NCI-H187 (cell line): Measurements from ENCODE around the gene ANKRD42.
"Not testable (repeated sequence)": the region's sequence is repeated elsewhere in the genome, so short reads cannot be mapped to it uniquely, and the experiment has no call there.

Source experiments
- DNase-seq, 2 experiments: peaks; one replicate each; lab custom pipeline; 2025; lab: John Stamatoyannopoulos, UW

ANKRD42 gene

DNA sequence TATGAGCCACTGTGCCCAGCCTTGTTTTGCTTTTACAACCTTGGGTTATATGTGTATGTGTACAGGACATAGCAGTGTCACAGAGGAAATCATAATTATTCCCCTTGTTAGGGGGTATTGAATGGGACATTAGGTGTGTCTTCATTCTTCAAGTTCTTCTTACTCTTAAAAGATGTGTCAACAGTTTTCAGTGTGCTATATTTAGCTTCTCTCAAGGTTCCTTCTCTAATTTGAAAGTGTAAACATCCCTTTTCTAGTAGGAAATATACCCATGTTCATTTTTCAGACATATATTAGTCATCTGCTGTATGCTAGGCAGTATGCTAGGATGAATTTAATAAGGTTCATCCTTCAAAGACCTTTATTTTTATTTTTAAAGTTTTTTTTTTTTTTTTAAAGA, 19.5 kb upstream of the ANKRD42 start:
- DNase-seq: no peak

GRCh38 chr11:83175815-83176214, 17.7 kb upstream of the ANKRD42 start:
- no peak for DNase-seq

DNA sequence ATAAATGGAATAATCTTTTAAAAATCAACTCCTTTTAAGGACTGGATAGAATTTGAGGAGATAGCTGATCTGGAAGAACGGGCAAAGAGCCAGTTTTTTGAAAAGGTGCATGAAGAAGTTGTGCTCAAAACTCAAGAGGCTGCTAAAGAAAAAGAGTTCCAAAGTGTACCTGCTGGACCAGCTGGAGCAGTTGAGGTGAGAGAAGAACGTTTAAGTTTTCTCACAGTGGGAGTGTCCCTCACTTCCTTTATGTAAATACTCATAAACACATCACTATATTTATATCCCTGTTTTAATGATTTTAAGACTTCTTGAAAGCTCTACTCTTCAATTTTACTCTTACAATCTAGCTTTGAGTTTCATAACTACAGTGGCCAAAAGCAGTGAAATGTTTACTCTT, 11.7 kb upstream of the ANKRD42 start:
- no peak for DNase-seq

- no peak for DNase-seq
Observed at GRCh38 chr11:83185767-83186166, 7.7 kb upstream of the ANKRD42 start.

GRCh38 chr11:83187465-83187864, 6.0 kb upstream of the ANKRD42 start:
- DNase-seq: no peak

GRCh38 chr11:83191491-83191890, 2.0 kb upstream of the ANKRD42 start:
- no peak for DNase-seq

DNA sequence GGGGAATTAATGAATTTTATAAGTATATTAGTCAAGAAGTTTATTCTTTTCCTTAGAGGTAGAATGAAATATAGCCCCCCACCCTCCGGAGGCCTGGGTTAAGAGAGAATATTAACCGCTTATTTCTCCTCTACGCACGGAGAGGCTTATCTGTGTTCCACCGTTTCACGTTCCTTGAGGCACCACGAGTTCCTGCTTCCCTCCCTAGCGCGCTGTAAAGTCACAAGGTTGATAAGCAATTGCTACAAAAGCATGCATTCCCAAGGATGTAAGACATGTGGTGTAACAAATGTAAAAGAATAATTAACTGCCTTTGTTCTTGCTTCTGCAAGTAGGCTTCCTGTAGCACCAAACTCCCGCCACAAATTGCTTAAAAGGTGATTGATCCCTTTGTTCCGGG, 1.5 kb upstream of the ANKRD42 start:
- DNase-seq: no peak

DNA sequence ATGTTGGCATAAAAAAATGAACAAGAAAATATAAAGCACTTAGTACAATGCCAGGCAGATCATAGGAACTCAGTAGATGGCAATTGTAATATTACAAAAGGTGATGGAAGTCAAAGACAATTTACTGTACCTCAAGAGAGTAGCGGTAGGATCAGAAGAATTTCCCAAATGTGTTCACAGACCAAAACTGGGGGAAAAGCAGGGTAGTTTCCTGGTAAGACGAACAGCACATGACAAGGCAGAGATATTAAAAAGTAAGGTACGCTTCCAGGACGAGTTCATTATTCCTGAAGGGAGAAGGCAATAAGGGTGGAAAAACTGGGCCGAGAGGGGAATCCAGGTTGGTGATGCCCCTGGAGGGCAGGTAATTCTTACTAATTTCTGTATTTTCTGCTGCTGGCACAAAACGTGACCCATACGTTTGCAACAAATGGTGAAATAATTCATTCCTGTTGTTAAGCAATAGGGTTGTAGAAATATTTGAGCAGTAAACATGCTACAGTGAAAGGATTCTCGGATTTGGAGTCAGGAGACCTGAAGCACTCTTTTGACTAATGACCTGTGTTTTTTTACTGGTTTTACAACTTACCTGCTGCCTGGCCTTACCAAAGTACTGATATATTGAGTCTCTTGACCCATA, 786 bp upstream of the ANKRD42 start:
- DNase-seq: no peak

DNA sequence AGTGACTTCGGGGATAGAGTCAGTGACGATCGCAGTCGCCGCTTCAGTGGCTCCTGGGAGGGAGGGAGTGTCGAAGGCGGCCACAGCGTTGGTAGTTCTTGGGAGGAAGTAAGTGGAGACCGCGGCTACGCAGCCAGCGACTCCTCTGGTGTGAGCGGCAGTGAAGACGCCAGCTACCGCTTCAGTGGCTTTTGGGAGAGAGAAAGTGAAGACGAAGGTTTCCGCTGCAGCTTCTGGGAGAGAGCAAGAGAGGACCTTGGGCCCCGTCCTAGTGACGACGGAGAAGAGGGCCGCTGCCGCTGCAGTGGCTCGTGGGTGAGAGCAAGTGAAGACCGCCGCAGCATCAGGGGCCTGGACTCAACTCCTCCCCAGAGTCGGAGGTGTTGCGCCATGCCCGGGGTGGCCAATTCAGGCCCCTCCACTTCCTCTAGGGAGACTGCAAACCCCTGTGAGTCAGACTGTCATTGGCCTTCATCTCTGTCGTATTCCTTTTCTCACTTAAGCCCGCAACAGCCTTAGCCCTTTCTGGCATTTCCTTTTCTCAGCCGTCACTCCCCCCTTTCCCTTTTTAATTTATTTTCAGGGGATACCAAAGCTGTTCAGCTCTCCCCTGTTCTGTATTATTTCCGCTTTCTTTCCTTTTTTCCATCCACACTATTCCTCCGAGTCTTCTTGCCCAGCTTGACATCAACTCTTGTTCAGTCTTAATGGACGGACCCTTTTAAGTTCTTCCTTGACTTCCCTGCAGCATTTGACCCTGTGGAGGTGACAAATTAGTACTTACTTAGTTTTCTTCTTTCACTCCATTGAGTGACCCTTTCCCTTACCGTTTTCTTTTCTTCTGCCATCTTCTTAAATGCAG, 1.0 kb downstream of the ANKRD42 start:
- DNase-seq: no peak

DNA sequence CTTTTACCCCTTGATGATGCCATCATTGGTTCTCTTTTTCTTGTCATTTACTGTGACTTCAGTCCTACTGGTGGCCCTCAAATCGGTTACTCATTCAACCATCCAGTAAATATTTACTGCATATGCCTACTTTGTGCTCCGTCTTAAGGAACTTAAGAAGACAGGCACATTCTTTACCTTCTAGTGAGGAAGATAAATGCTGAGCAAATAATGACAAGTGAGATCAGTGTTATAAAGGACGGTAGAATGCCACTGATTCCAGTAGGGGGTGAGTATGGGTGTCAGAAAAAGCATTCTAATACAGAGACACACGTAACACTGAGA, 1.6 kb downstream of the ANKRD42 start:
- DNase-seq: no peak

GRCh38 chr11:83195649-83196048, 2.1 kb downstream of the ANKRD42 start:
- DNase-seq: no peak

GRCh38 chr11:83200035-83200434, 6.5 kb downstream of the ANKRD42 start:
- DNase-seq: no peak

GRCh38 chr11:83205608-83206185, 12.2 kb downstream of the ANKRD42 start:
- DNase-seq: no peak

GRCh38 chr11:83206221-83206620, 12.7 kb downstream of the ANKRD42 start:
- DNase-seq: no peak

DNA sequence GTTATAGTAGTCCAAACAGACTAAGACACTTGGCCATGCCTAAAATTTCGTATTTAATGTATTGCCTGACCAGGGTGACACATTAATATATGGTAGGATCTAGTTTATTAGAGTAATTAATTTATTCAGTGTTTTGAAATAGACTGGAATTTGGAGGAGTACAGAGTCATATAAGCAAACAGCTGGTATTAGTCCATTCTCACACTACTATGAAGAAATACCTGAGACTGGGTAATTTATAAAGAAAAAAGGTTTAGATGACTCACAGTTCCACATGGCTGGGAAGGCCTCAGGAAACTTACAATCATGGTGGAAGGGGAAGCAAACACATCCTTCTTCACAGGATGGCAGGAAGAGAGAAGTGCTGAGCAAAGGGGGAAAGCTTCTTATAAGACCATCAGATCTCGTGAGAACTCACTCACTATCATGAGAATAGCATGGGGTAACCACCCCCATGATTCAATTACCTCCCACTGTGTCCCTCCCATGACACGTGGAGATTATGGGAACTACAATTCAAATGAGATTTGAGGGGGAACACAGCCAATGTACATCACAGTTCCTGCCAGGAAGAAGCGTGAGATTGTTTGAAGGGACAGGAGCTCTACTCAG, 13.4 kb downstream of the ANKRD42 start:
- not testable (repeated sequence) for DNase-seq

GRCh38 chr11:83219095-83219494, 25.6 kb downstream of the ANKRD42 start:
- no peak for DNase-seq

GRCh38 chr11:83220260-83220659, 26.7 kb downstream of the ANKRD42 start:
- DNase-seq: no peak

DNA sequence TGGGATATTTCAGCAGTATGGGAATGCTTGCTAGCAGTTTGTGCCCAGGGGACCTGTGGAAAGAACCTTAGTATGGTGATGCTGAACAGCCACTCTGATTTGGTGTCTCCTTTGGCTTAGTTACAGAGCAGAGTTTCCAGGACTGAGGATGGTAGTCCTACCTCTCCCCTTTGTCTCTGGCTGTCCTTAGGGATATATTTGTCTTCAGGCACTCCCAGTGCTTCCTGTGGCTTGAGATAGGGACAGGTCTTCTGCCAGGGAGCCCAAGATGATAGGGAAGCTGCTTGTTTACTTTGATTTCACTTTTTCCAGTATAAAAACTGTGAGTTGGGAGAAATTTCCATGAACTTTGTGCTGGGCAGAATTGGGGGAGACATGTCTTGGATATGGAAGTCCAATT, 28.2 kb downstream of the ANKRD42 start:
- DNase-seq: no peak

DNA sequence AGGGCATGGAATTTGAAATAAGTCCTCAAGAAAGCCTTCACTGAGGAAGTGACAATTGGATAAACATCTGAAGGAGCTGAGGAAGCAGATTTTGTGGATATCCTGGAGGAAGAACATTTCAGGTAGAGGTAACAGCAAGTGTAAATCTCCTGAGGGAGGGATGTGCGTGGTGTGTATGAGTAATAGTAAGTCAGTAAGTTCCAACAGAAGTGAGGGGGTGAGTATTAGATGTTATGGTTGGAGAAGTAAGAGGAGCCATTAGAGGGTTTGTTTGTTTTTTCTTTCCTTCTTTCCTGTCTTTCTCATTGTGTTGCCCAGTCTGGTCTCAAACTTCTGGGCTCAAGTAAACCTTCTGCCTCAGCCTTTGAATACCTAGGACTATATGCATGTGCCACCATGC, 29.0 kb downstream of the ANKRD42 start:
- DNase-seq: no peak

GRCh38 chr11:83223457-83223856, 29.9 kb downstream of the ANKRD42 start:
- DNase-seq: no peak

- DNase-seq: no peak
Observed at GRCh38 chr11:83235825-83236224, 42.3 kb downstream of the ANKRD42 start.

- no peak for DNase-seq
Observed at GRCh38 chr11:83238111-83238510, 44.6 kb downstream of the ANKRD42 start.
